GM21529 (cell line): ENCODE results near the gene TWIST1.

Experiments
- ATAC-seq: cut with Tn5 transposase; IDR thresholded peaks from one replicate; pipeline ENCODE4 v1.9.1; 2021; ENCODE audit not compliant: unreplicated experiment

Gene TWIST1

GRCh38 chr7:19113855-19114550 lies 3.4 kb downstream of the TWIST1 start:
- ATAC-seq, result no peak

- ATAC-seq, result no peak
Observed at GRCh38 chr7:19113002-19113350, 4.5 kb downstream of the TWIST1 start.

DNA sequence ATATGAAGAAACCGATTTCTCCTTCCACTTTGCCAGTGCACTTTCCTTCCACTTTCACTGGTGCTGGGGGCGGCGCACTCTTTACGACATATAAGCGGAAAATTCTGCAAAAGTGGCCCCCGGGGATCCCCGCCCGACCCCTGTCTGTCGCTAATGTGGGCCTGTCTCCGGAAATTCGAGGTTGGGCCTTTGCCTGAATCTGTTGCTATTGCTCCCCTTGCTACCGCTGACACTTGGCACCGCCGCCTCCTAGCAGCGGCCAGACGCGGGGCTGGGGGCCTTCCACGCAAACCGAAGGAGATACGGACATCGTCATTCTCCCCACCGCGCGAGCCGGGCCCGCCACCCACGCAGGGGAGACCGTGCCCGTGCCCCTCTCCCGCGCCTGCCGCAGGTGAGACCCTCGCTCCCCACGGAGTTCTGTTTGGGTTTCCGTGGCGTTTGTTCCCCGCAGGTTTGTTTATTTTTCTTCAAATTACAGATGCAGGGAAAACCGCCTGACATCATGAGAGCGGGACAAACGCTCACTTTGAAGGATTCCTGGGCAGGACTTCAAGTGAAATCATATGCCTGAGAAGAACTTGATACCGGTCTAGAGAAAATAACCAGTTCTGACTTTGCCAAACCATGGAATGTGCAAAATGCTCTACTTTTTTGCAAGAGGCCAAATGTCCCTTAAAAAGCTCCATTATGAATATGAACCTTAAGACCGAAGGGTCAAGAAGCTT lies 5.0 kb downstream of the TWIST1 start:
- no peak for ATAC-seq

- ATAC-seq, result no peak
Observed at GRCh38 chr7:19111474-19112273, 5.8 kb downstream of the TWIST1 start.

DNA sequence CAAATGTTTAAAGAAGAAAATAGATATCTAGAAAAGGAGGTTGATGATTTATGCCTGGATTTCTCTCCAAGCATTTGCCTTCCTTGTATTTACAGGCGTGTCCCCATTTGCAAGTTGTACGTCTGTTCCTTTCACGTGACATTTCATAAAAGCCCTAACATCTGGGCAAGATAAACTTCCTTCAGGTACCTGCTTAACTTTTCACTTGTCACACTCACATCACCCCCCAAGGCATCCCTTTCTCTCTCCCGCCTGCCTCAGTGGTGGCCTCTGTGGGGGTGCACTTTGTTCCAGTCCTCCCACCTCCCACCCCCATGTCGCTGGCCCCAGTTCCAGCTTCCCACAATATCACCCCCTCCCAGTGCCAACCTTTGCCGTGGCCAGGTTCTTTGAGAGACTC lies 6.7 kb downstream of the TWIST1 start:
- no peak for ATAC-seq

- no peak for ATAC-seq
Observed at GRCh38 chr7:19110026-19110730, 7.3 kb downstream of the TWIST1 start.

DNA sequence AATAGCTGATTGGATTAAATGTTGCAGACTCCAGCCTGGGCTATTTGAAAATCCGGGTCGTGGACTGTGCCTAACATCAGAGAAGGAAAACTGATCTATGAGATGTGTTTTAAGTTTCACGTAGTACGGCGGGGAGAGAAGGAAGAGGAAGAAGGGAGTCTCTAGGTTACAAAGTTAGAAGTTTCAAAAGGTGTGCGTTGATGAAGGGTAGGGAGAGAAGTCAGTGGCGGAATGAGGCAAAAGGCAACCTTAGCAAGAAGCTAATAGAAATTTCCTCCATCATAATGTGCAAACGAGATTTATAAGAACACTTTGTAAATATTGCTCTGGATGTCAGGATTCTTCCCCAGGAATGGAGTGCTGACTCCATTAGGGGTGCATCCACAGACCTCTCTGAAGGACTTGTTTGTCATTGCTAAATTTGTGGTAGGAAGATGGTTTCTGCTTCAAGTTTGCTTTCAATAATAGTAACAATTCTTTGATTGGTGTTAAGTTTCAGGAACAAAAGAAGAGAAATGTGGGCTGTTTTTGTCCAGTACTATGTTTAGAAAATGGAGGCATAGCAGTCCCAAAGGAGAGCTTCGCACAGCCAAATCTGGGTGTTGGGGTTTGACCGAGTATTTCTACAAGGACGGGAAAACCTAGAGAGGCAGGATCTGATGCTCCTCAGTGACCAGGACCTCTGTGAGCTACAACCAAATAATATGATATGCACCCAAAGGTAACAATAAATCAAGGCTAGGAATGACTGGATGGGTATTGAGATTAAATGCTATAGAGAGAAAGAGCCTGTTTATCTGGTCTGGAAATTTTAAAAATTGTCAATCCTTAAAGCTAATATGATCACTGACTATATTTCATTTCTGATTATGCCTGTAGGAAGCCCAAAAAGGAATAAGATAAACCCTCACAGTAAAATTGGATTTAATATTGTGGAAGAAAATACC lies 8.2 kb downstream of the TWIST1 start:
- ATAC-seq, result no peak

- ATAC-seq, result no peak
Observed at GRCh38 chr7:19107356-19108146, 9.9 kb downstream of the TWIST1 start.

- ATAC-seq, result no peak
Observed at GRCh38 chr7:19107081-19107355, 10.4 kb downstream of the TWIST1 start.

DNA sequence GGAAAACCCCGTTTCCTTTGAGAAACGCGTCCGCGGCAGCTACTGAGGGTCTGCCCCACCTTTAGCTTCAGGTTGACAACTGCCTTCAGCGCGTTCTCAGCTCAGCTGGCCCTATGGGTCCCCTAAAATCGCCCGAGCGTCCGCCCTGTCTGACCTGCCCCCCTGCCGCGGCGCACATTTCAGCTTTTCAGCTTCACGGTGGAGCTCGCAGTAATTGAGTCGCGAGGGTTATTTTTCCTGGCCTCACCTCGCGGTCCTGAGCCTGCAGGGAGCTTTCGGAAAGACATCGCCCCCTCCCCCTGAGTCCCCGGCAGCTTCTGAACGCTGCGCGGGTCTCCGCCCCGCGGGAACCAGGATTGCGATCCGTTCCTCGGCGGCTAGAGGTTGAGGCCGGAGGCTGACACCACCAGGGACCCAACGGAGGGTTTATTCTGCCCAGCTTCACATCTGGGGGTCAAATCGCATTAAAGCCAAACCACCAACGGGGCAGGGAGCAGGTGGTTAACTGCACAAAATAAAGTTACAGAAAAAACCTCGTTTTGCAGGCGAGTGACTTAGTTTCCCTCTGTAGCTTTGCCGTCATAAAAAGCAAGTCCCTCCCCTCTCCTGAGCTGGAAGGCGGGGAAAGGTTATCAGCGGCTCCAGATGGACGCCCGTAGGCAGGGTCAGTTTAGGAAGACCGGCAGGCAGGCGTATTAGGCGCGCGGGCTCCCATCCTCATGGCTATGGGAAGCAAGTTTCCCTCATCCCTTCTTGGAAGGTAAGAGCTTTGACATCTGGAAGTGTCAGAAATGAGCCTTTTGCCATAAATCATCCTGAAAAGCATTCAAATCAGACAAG lies 11.0 kb downstream of the TWIST1 start:
- ATAC-seq, result no peak

- no peak for ATAC-seq
Observed at GRCh38 chr7:19105546-19105945, 11.9 kb downstream of the TWIST1 start.

GRCh38 chr7:19104811-19105210 lies 12.6 kb downstream of the TWIST1 start:
- no peak for ATAC-seq

DNA sequence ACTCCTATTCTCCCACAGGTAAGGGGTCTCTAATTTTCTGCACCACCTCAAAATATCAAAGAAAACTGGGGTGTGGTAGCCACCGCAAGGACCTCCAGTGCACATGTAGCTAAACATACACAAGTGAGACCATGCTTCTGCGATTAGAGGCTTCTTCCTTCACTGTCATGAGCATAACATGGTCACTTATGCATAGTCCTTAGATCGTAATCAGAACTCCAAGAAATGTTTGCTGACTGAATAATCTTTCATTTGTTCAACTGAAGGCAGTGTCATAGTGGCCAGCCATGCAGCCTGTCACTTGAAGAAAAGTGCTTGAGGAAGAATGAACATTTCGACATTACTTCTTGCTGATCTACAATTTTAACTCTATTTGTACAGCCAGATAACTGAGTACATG lies 14.6 kb downstream of the TWIST1 start:
- no peak for ATAC-seq

DNA sequence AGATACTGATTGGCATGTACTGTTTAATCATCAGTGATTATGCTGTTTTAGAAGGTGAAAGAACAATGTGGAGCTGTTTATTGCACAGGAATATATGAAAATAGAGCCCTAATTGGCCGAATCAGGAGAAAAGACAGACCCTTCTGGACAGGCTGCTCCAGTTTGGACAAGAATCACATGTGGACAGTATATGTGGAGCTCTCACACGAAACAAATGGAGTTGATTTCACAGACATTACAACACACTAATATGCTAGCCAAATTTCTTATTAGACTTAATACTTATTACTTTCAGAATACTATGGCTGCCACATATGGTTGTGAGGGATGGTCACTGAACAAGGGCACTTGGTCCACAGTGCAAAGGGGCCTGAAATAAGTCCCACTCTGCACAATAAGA lies 15.5 kb downstream of the TWIST1 start:
- no peak for ATAC-seq

DNA sequence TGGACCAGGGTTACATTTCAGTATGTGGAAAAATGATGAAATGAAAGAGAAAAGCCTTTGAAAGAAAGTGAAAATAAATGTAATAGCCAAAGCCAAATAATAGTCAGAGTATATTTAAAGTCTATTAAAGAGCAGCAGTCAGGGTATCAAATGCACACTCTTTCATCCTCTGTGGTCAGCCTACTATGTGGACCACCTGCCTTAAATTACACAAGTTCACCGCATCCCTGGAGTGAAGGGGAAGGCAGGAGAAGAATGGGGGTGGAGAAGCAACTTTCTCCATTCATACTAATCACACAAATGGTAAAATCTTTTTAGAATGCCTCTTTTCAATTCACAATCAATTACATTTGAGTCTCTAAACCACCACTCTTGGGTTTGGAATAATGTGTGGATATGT lies 16.0 kb downstream of the TWIST1 start:
- no peak for ATAC-seq

- ATAC-seq, result no peak
Observed at GRCh38 chr7:19099924-19100323, 17.5 kb downstream of the TWIST1 start.

GRCh38 chr7:19099194-19099593 lies 18.2 kb downstream of the TWIST1 start:
- ATAC-seq, result no peak

GRCh38 chr7:19098510-19098909 lies 18.9 kb downstream of the TWIST1 start:
- ATAC-seq, result no peak
